BLaER1 treated with 17β-estradiol and CSF1 and Interleukin-3, amounts not matched to agents 10 nM and 100 nM (cell line): ENCODE data around the gene CCDC178.

Source experiments
- H3K27ac ChIP-seq, 11 experiments: shearing (Covaris generic); formaldehyde crosslinking; 2 replicates each; pipeline ENCODE4 v1.8.1; 2022
- H3K27me3 ChIP-seq, 11 experiments: shearing (Covaris generic); formaldehyde crosslinking; 2 replicates each; pipeline ENCODE4 v1.8.1; 2022
- H3K36me3 ChIP-seq, 11 experiments: shearing (Covaris generic); formaldehyde crosslinking; 2 replicates each; pipeline ENCODE4 v1.8.1; 2022
- H3K4me1 ChIP-seq, 10 experiments: shearing (Covaris generic); formaldehyde crosslinking; 2 replicates each; pipeline ENCODE4 v1.8.1; 2022
- H3K4me2 ChIP-seq, 11 experiments: shearing (Covaris generic); formaldehyde crosslinking; 2 replicates each; pipeline ENCODE4 v1.8.1; 2022
- H3K4me3 ChIP-seq, 10 experiments: shearing (Covaris generic); formaldehyde crosslinking; 2 replicates each; pipeline ENCODE4 v1.8.1; 2022
- H3K9ac ChIP-seq, 11 experiments: shearing (Covaris generic); formaldehyde crosslinking; 2 replicates each; pipeline ENCODE4 v1.8.1; 2022
- H3K9me3 ChIP-seq, 11 experiments: shearing (Covaris generic); formaldehyde crosslinking; replicated peaks in 1 of 11; 2 replicates each; pipeline ENCODE4 v1.8.1; 2022
- H4K20me1 ChIP-seq, 11 experiments: shearing (Covaris generic); formaldehyde crosslinking; 2 replicates each; pipeline ENCODE4 v1.8.1; 2022
- Cebpa-rat ChIP-seq, 11 experiments: shearing (Covaris generic); IDR thresholded peaks; 2 replicates each; pipeline ENCODE4 v1.8.1; 2022

Gene CCDC178, protein sequence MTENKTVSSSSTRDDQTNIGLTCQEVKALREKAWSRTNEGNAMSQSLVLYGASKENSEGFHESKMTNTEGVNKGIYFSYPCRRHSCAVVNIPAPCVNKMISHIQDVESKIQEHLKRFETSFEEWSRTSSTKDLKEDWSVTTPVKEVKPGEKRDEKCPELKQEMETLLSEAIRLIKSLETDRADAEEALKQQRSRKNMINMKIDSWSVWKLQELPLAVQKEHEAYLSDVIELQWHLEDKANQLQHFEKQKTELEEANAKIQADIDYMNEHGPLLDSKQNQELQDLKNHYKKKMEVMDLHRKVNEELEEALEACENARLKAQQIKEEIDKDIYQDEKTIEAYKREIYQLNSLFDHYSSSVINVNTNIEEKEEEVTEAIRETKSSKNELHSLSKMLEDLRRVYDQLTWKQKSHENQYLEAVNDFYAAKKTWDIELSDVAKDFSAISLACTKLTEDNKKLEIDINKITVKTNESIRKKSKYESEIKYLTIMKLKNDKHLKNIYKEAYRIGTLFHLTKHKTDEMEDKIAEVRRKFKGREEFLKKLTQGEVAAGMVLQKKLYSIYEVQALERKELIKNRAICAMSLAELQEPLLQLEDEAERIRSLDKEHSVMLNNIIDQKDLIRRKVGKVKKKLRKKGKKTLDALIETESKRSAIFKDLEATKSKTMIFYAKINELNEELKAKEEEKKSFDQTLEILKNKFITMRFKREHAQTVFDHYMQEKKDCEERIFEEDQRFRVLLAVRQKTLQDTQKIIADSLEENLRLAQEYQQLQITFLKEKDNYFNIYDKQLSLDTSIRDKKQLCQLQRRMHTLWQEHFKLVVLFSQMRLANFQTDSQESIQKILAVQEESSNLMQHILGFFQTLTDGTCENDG

DNA sequence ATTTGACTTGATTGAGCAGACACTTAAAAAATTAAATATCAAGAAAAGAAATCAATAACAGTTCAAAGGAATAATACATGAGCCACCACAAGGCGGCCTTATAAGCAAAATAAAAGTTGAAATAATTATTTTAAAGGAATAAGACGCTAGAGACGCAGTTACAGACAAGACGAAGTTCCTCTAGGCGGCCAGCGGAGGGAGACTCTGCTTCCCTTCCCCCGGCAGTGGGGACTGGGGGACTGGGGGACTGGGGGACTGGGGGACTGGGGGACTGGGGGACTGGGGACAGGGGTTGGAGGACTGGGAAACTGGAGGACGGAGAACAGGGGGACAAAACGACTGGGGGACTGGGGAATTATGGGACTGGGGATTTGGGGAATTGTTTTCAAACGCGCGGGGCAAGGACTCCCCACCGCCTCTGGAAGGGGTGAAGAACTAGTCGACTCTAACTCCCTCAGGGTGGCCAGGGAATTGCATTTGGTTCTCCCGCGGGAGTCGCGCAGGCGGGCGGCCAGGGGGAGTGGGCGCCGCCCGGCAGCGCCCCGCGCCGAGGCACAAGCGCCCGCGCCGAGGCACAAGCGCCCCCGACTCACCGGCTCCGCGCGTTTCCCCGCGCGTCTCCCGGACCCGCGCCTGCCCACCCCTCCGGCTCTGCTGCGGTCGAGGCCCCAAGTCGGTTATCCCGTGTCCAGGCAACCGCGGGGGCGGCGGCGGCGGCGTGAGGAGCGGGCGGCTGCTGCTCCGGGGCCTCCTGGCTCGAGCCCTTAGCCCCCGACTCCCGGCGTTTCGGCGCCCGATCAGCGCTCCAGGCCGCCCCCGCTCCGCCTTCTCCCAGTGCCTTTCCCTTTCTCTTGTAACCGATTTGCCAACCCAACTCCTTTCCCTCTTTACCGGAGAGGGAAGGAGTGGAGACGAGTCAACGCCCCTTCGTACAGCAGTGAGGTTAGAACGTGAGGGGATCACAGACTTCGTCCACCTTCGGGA, at the start of gene CCDC178:
Gene CCDC178 (minus strand): TSS at position 662 of the 984 bp plus-strand sequence. CDS start 28,633 bp downstream, outside the sequence.
- Histone ChIP-seq H3K4me2 (no peak within 1 kb of the TSS), H3K4me1 (no peaks in the 10 kb centered on the region), H3K36me3 (no peaks in the 10 kb centered on the region), H3K27ac (no peak within 1 kb of the TSS), H3K9me3 (peaks cover 6 to 11% (median 9%) of the 10 kb centered on the region in 11 experiments; a peak in 20 of 22 replicates), H4K20me1 (no peaks in the 10 kb centered on the region), H3K27me3 (no peaks in the 10 kb centered on the region), H3K4me3 (no peak within 1 kb of the TSS), H3K9ac (no peak within 1 kb of the TSS)
- TF ChIP-seq Cebpa-rat (IDR thresholded peaks at IDR 0.05) = no peak

DNA sequence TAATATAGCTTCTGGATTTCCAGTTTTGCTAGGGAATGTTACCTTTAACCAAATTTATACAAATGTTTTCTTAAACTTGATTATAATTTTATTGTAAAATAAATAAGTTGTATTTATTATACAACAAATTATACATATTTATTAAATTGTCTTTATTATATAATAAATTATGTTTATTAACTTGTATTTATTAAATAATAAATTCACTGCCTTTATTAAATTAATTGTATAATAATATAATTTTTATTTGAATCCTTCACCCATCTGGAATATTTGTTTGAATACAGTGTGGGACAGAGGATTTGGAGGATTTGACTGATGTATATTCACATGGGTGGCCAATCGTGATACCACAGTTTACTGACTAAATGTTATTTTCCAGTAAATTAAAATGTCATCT, 43.4 kb upstream of the CCDC178 start:
- Histone ChIP-seq H3K36me3 (no peaks in the 10 kb centered on the region), H3K4me1 (no peaks in the 10 kb centered on the region), H3K9me3 (no peaks in the 10 kb centered on the region), H3K27me3 (no peaks in the 10 kb centered on the region), H4K20me1 (no peaks in the 10 kb centered on the region), H3K4me3 (no peak overlapping the region), H3K4me2 (no peak overlapping the region), H3K27ac (no peak overlapping the region), H3K9ac (no peak overlapping the region)
- TF ChIP-seq Cebpa-rat (IDR thresholded peaks at IDR 0.05) = no peak

DNA sequence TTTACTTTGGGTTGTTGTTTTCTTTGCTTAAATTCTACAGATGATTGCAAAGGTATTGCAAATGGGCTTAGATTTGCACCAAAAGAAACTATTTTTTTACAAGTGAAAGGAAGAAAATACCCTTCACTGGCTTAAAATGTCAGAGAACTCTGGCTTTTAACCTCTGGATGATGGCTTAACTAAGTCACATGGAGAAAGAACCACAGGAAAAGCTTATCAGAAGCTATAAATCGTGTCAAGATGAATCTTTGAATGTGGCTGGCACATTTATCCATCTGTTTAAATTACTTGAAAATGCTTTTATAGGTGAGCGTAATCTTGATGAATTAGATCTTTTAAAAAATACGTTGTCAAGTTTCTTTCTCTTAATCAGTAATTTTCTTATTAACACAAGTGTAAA, 32.0 kb upstream of the CCDC178 start:
- H3K27ac ChIP-seq = no peak overlapping the region
- no peaks in the 10 kb centered on the region for H4K20me1 ChIP-seq
- no peaks in the 10 kb centered on the region for H3K4me1 ChIP-seq
- H3K4me3 ChIP-seq = no peak overlapping the region
- no peaks in the 10 kb centered on the region for H3K36me3 ChIP-seq
- TF ChIP-seq Cebpa-rat (IDR thresholded peaks at IDR 0.05) = no peak
- H3K9ac ChIP-seq = no peak overlapping the region
- H3K9me3 ChIP-seq = no peaks in the 10 kb centered on the region
- H3K27me3 ChIP-seq = no peaks in the 10 kb centered on the region
- no peak overlapping the region for H3K4me2 ChIP-seq

DNA sequence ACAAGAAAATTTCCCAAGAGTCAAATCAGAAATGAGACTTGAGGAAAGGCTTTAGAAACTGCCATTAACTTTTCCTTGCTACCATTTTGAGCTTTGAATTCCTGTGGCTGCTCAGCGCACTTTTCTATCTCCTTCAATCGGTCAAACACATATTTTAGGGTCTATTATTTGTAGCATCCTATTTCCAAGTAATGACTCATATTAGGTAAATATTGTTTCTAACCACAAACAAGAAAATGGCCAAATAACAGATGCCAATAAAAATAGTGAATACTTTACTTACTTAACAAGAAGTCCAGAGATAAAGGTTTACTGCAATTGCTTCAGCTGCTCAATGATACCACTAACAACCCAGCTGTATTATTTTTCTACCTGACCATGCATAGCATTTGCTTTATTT, 29.7 kb upstream of the CCDC178 start:
- H3K4me2 ChIP-seq = no peak overlapping the region
- H3K4me1 ChIP-seq = no peaks in the 10 kb centered on the region
- H3K36me3 ChIP-seq = no peaks in the 10 kb centered on the region
- no peaks in the 10 kb centered on the region for H3K9me3 ChIP-seq
- H3K9ac ChIP-seq = no peak overlapping the region
- no peaks in the 10 kb centered on the region for H3K27me3 ChIP-seq
- no peaks in the 10 kb centered on the region for H4K20me1 ChIP-seq
- no peak for TF ChIP-seq Cebpa-rat (IDR thresholded peaks at IDR 0.05)
- H3K4me3 ChIP-seq = no peak overlapping the region
- H3K27ac ChIP-seq = no peak overlapping the region

DNA sequence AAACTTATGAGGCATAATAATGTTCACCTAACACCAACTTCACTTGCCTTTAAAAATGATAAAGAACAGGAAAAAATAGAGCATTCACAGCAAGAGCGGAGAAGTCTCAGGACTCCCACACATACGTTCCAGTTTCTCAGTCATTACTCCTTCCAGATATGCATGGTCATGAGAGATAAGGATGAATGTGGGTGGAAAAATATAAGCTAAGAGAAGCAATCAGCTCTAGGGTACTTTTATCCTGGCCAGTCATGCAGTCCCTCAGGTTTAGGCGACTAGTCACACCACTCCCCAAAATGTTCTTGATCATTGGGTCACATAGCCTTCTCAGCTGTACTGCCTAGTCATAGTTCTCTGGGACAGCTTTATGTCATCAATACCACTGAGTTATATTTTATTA, 29.2 kb upstream of the CCDC178 start:
- Histone ChIP-seq H3K27me3 (no peaks in the 10 kb centered on the region), H3K4me1 (no peaks in the 10 kb centered on the region), H3K9me3 (no peaks in the 10 kb centered on the region), H3K9ac (no peak overlapping the region), H3K27ac (no peak overlapping the region), H3K36me3 (no peaks in the 10 kb centered on the region), H3K4me3 (no peak overlapping the region), H4K20me1 (no peaks in the 10 kb centered on the region), H3K4me2 (no peak overlapping the region)
- no peak for TF ChIP-seq Cebpa-rat (IDR thresholded peaks at IDR 0.05)

DNA sequence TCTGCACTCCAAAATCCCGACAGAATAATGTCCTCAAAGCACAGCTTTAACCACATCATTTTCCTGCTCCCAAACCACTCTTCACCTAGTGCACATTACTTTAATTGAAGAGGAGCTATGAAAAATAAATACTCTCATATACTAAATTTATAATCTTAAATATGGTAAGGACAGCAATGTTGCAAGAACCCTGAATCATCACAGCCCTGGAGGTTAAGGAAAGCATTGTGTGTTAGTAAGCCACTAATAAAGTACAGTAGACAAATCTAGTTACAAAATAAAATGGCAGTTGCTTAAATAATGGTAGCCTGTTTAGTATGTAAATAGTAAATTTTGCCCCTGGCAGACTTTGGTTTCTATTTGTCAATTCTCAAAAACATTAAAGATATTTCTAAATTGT, 27.0 kb upstream of the CCDC178 start:
- no peaks in the 10 kb centered on the region for H4K20me1 ChIP-seq
- H3K27me3 ChIP-seq = no peaks in the 10 kb centered on the region
- no peak overlapping the region for H3K4me3 ChIP-seq
- TF ChIP-seq Cebpa-rat (IDR thresholded peaks at IDR 0.05) = no peak
- H3K4me1 ChIP-seq = no peaks in the 10 kb centered on the region
- H3K4me2 ChIP-seq = no peak overlapping the region
- no peaks in the 10 kb centered on the region for H3K36me3 ChIP-seq
- H3K27ac ChIP-seq = no peak overlapping the region
- no peak overlapping the region for H3K9ac ChIP-seq
- no peaks in the 10 kb centered on the region for H3K9me3 ChIP-seq

DNA sequence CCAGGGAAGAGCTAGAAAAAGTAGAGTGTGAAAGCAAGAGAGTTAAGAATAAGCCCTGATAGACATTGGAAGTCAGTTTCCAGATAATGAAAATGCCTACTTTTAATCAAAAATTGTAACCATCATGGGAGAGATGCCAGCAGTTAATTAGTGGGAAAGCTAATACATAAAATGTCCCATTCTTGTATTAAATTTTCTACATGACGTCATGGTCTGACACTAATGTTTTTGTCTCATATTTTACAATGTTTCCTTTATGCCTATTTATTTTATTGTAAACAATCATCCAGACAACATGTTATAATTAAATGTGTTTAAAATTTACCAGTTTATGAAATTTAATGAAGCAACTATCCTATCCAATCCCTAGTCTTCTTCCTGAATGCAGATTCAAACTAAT, 26.3 kb upstream of the CCDC178 start:
- no peaks in the 10 kb centered on the region for H3K4me1 ChIP-seq
- no peak for TF ChIP-seq Cebpa-rat (IDR thresholded peaks at IDR 0.05)
- H3K36me3 ChIP-seq = no peaks in the 10 kb centered on the region
- no peak overlapping the region for H3K4me3 ChIP-seq
- H3K9me3 ChIP-seq = no peaks in the 10 kb centered on the region
- H3K9ac ChIP-seq = no peak overlapping the region
- no peak overlapping the region for H3K27ac ChIP-seq
- no peaks in the 10 kb centered on the region for H3K27me3 ChIP-seq
- no peaks in the 10 kb centered on the region for H4K20me1 ChIP-seq
- no peak overlapping the region for H3K4me2 ChIP-seq

DNA sequence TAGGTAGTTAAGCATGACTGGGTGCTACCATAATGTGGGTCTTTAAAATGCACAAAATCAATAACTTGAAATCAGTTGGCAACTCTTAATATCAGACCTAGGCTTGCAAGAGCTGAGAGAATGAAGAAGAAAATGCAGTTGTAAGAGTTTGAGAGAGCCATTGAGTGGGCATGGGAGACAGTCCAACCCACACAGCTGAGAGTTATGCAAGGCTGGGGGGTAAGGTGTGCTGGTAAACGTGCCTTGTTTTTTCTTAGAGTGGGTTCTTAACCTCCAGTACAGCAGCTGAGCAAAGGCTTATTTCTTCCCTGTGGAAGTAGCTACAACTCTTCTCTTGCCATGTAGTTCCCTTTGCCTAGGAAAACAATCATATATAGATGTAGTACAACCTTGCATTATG, 20.2 kb upstream of the CCDC178 start:
- no peak overlapping the region for H3K4me2 ChIP-seq
- no peak overlapping the region for H3K4me3 ChIP-seq
- H3K4me1 ChIP-seq = no peaks in the 10 kb centered on the region
- no peak overlapping the region for H3K27ac ChIP-seq
- TF ChIP-seq Cebpa-rat (IDR thresholded peaks at IDR 0.05) = no peak
- H3K27me3 ChIP-seq = no peaks in the 10 kb centered on the region
- H3K9ac ChIP-seq = no peak overlapping the region
- H3K36me3 ChIP-seq = no peaks in the 10 kb centered on the region
- H4K20me1 ChIP-seq = no peaks in the 10 kb centered on the region
- no peaks in the 10 kb centered on the region for H3K9me3 ChIP-seq

DNA sequence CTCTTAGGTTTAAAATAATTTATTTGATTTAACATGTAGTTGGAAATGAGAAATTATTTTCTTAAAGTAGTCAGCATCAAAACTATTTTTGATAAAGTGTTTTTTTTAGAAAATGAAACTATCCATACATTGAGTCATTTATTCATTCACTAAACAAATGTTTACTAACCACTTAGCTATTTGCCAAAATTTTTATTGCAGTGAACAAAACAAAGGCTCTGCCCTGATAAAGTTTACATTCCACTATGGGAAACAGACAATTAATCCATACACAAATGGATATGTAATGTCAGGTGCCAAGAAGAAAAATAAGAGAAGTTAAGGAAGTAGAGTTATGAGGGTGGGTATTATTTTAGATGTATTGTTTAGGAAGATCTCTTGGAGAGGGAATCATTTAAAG, 19.1 kb upstream of the CCDC178 start:
- Histone ChIP-seq H3K9ac (no peak overlapping the region), H3K36me3 (no peaks in the 10 kb centered on the region), H3K4me1 (no peaks in the 10 kb centered on the region), H3K4me2 (no peak overlapping the region), H3K9me3 (no peaks in the 10 kb centered on the region), H3K27me3 (no peaks in the 10 kb centered on the region), H3K4me3 (no peak overlapping the region), H4K20me1 (no peaks in the 10 kb centered on the region), H3K27ac (no peak overlapping the region)
- no peak for TF ChIP-seq Cebpa-rat (IDR thresholded peaks at IDR 0.05)
